WTC11 (cell line): ENCODE measurements around the gene ANKEF1. TPM values are rescaled to one million over a fixed set of nuclear protein-coding genes. Genes with fewer than 3 reads are reported as not detected.

Source experiments
- ATAC-seq: fragments of 200-7000 bp; cut with Tn5 transposase; 2 replicates; pipeline ENCODE4 v1.10.0; 2021; ENCODE audit warnings: mild to moderate bottlenecking, moderate library complexity
- CTCF ChIA-PET: fragments of 300-600 bp; sonication (Branson Sonifier 250); formaldehyde crosslinking; loops from one replicate; lab custom pipeline; 2021; ENCODE audit warnings: antibody characterized with exemption; lab: Charles Lee
- POLR2A ChIA-PET: fragments of 350-600 bp; sonication (Branson Sonifier 250); formaldehyde crosslinking; loops from one replicate; lab custom pipeline; 2021; ENCODE audit warnings: antibody characterized with exemption; lab: Charles Lee
- DNase-seq: peaks from one replicate; pipeline ENCODE4 v3.0.0; 2021; ENCODE audit warnings: low spot score
- H3K27ac Mint-ChIP-seq: 2 replicates; pipeline ENCODE4 v1.8.0; 2021; ENCODE audit warnings: mixed read lengths
- H3K27me3 Mint-ChIP-seq: 2 replicates; pipeline ENCODE4 v1.8.0; 2021; ENCODE audit warnings: low read depth, mild to moderate bottlenecking, moderate library complexity, mixed read lengths
- H3K36me3 Mint-ChIP-seq: 2 replicates; pipeline ENCODE4 v1.8.0; 2021; ENCODE audit warnings: mixed read lengths
- H3K4me1 Mint-ChIP-seq: 2 replicates; pipeline ENCODE4 v1.8.0; 2022; ENCODE audit warnings: mixed read lengths
- H3K4me3 Mint-ChIP-seq: 2 replicates; pipeline ENCODE4 v1.8.0; 2021; ENCODE audit warnings: mild to moderate bottlenecking, moderate library complexity, mixed read lengths
- H3K9me3 Mint-ChIP-seq: 2 replicates; pipeline ENCODE4 v1.8.0; 2021; ENCODE audit warnings: mixed read lengths
- ATF2 ChIP-seq: sonication (generic); formaldehyde crosslinking; IDR thresholded peaks from 2 replicates; pipeline ENCODE4 v1.8.1; 2022; ENCODE audit warnings: low read depth, missing genetic modification reagents, borderline replicate concordance
- CREM ChIP-seq: sonication (generic); formaldehyde crosslinking; IDR thresholded peaks from 2 replicates; pipeline ENCODE4 v1.8.1; 2022; ENCODE audit warnings: mild to moderate bottlenecking, missing genetic modification reagents, moderate library complexity
- E2F4 ChIP-seq: sonication (generic); formaldehyde crosslinking; IDR thresholded peaks from 2 replicates; pipeline ENCODE4 v1.8.1; 2022; ENCODE audit warnings: low read depth, mild to moderate bottlenecking, moderate library complexity, missing genetic modification reagents, borderline replicate concordance
- EMX1 ChIP-seq: fragments of 250-450 bp; sonication (Bioruptor Pico); IDR thresholded peaks from 2 replicates; pipeline ENCODE4 v1.8.0; 2021; ENCODE audit warnings: mild to moderate bottlenecking
- FOXJ3 ChIP-seq: sonication (generic); formaldehyde crosslinking; IDR thresholded peaks from 2 replicates; pipeline ENCODE4 v1.9.0; 2021; ENCODE audit warnings: missing genetic modification reagents, mild to moderate bottlenecking, borderline replicate concordance
- FOXK1 ChIP-seq: sonication (generic); formaldehyde crosslinking; IDR thresholded peaks from 2 replicates; pipeline ENCODE4 v1.8.0; 2022; ENCODE audit warnings: mild to moderate bottlenecking, moderate library complexity, missing genetic modification reagents
- FOXP1 ChIP-seq: sonication (generic); formaldehyde crosslinking; IDR thresholded peaks from 2 replicates; pipeline ENCODE4 v1.8.0; 2022; ENCODE audit warnings: missing genetic modification reagents, mild to moderate bottlenecking, moderate library complexity, borderline replicate concordance
- FOXP4 ChIP-seq: sonication (generic); formaldehyde crosslinking; IDR thresholded peaks from 2 replicates; pipeline ENCODE4 v1.8.0; 2022; ENCODE audit warnings: mild to moderate bottlenecking, missing genetic modification reagents
- GTF2I ChIP-seq: fragments of 250-450 bp; sonication (Bioruptor Pico); conservative IDR thresholded peaks from 2 replicates; pipeline ENCODE4 v1.4.0; 2021; ENCODE audit warnings: mild to moderate bottlenecking
- HMGA2 ChIP-seq: fragments of 250-450 bp; sonication (Bioruptor Pico); IDR thresholded peaks from 2 replicates; pipeline ENCODE4 v1.4.0; 2021; ENCODE audit warnings: mild to moderate bottlenecking, moderate library complexity
- HMGXB4 ChIP-seq: sonication (generic); formaldehyde crosslinking; IDR thresholded peaks from 2 replicates; pipeline ENCODE4 v1.8.1; 2023; ENCODE audit warnings: mild to moderate bottlenecking, moderate library complexity, missing genetic modification reagents
- IRF1 ChIP-seq: sonication (generic); formaldehyde crosslinking; IDR thresholded peaks from 2 replicates; pipeline ENCODE4 v1.8.0; 2023; ENCODE audit warnings: missing genetic modification reagents
- NR2C2 ChIP-seq: sonication (generic); formaldehyde crosslinking; IDR thresholded peaks from 2 replicates; pipeline ENCODE4 v1.8.0; 2022; ENCODE audit warnings: mild to moderate bottlenecking, missing genetic modification reagents
- SP1 ChIP-seq: sonication (generic); formaldehyde crosslinking; conservative IDR thresholded peaks from 2 replicates; pipeline ENCODE4 v1.8.1; 2022; ENCODE audit warnings: missing genetic modification reagents
- STAT6 ChIP-seq: sonication (generic); formaldehyde crosslinking; conservative IDR thresholded peaks from 2 replicates; pipeline ENCODE4 v1.8.1; 2023; ENCODE audit warnings: mild to moderate bottlenecking, low read depth, missing genetic modification reagents, moderate library complexity
- TEAD1 ChIP-seq: sonication (generic); formaldehyde crosslinking; IDR thresholded peaks from 2 replicates; pipeline ENCODE4 v1.8.0; 2022; ENCODE audit warnings: mild to moderate bottlenecking, missing genetic modification reagents
- ZNF425 ChIP-seq: fragments of 250-450 bp; sonication (Bioruptor Pico); conservative IDR thresholded peaks from 2 replicates; pipeline ENCODE4 v1.9.0; 2021; ENCODE audit warnings: mild to moderate bottlenecking
- total RNA-seq: library from RNA; stranded (reverse); gene quantifications from 3 replicates; pipeline ENCODE4 v1.2.3, GENCODE V29; 2021

ANKEF1 gene
- total RNA-seq, 1 experiment from 2014 or later, result 7.1 TPM

- TF ChIP-seq HMGXB4 (CRISPR knock-in tag) (no peak), ATF2 (CRISPR knock-in tag) (no peak)
Observed at GRCh38 chr20:9993137-9993536, 41.6 kb upstream of the ANKEF1 start (continued).

GRCh38 chr20:9994676-9995075, 40.1 kb upstream of the ANKEF1 start:
- no peak for TF ChIP-seq FOXK1 (CRISPR knock-in tag)
- no peak for TF ChIP-seq EMX1 (CRISPR knock-in tag)
- TF ChIP-seq IRF1 (CRISPR knock-in tag), result no peak
- TF ChIP-seq NR2C2, result no peak
- no peak for TF ChIP-seq FOXJ3 (CRISPR knock-in tag)
- no peak for TF ChIP-seq STAT6 (CRISPR knock-in tag)
- no peak for TF ChIP-seq CREM (CRISPR knock-in tag)
- no peak for TF ChIP-seq ZNF425
- TF ChIP-seq HMGA2, result no peak
- no peak for TF ChIP-seq TEAD1 (CRISPR knock-in tag)
- no peak for TF ChIP-seq GTF2I (CRISPR knock-in tag)
- no peak for TF ChIP-seq FOXP1
- TF ChIP-seq E2F4 (CRISPR knock-in tag), result no peak
- TF ChIP-seq SP1 (CRISPR knock-in tag), result no peak
- TF ChIP-seq FOXP4 (CRISPR knock-in tag), result no peak
- ChIA-PET CTCF (no interaction called here), POLR2A (no interaction called here)
- H3K4me3 Mint-ChIP-seq, result no peak overlapping the region
- peaks cover 17% of the 10 kb centered on the region for H3K9me3 Mint-ChIP-seq
- peaks cover 5% of the 10 kb centered on the region for H3K36me3 Mint-ChIP-seq
- ATAC-seq (no peak), DNase-seq (no peak)
- H3K4me1 Mint-ChIP-seq, result no peaks in the 10 kb centered on the region
- no peaks in the 10 kb centered on the region for H3K27me3 Mint-ChIP-seq
- H3K27ac Mint-ChIP-seq, result no peak overlapping the region
